ENCODE results near the gene CDH23. TPM values are rescaled to one million over a fixed set of nuclear protein-coding genes. Genes with fewer than 3 reads are reported as not detected.

Gene CDH23
- total RNA-seq, 4 donors from 2014 or later = 0.57 to 5.9 (median 1.0) TPM

- Histone ChIP-seq H3K27me3 (no peaks in the 10 kb centered on the region), H3K9me3 (no peaks in the 10 kb centered on the region), H3K4me1 (no peaks in the 10 kb centered on the region), H3K27ac (no peak overlapping the region), H3K36me3 (no peaks in the 10 kb centered on the region), H3K4me3 (no peak overlapping the region)
- WGBS, 2 donors = 19 to 31% methylated on average over 7 to 10 of the region's 10 CpGs
- no peak for DNase-seq
- TF ChIP-seq CTCF (IDR thresholded peaks at IDR 0.05) (peak; percentile 78 to 95 (median 88)), POLR2A (IDR thresholded peaks at IDR 0.05) (no peak)
- intact Hi-C loops (cut with DNase I) = loop anchor here (10.0 kb wide), 1 partner anchor 69 kb away; the partner anchor contains the start of gene SLC29A3
These were observed 12.6 kb upstream of the CDH23 start for GRCh38 chr10:71383972-71384687.

DNA sequence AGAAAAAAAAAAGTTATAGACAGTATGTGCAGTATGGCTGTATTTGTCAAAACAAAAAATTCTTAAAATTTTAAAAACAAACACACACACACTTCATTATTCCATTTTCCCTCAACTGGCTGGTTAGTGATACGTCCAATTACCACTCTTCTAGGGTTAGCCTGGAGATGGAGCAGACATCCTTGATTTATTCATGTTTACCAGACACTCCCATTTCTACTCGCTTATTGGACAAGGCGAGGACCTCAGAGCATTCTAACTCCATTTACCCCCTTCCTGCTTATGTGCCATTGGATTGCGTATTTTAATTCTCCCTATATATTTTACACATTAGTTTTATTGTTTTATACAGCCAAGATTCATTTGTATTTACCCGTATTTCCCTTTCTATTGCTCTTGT lies 8.5 kb upstream of the CDH23 start:
- no peak for TF ChIP-seq CTCF (IDR thresholded peaks at IDR 0.05)
- no peak for TF ChIP-seq POLR2A (IDR thresholded peaks at IDR 0.05)
- intact Hi-C loops (cut with DNase I) = loop anchor here (10.0 kb wide), 1 partner anchor 73 kb away; the partner anchor contains the start of gene SLC29A3
- Histone ChIP-seq H3K4me1 (no peaks in the 10 kb centered on the region), H3K9me3 (no peaks in the 10 kb centered on the region), H3K36me3 (no peaks in the 10 kb centered on the region), H3K27ac (no peak overlapping the region), H3K4me3 (no peak overlapping the region), H3K27me3 (peaks cover 0 to 25% (median 0%) of the 10 kb centered on the region in 4 donors)
- WGBS, 2 donors = 83 to 90% methylated on average over 5 of the region's 5 CpGs
- DNase-seq = no peak

GRCh38 chr10:71388583-71389310 lies 8.0 kb upstream of the CDH23 start:
- no peak for DNase-seq
- Histone ChIP-seq H3K9me3 (no peaks in the 10 kb centered on the region), H3K27me3 (peaks cover 0 to 25% (median 0%) of the 10 kb centered on the region in 4 donors), H3K27ac (no peak overlapping the region), H3K4me3 (no peak overlapping the region), H3K36me3 (no peaks in the 10 kb centered on the region), H3K4me1 (no peaks in the 10 kb centered on the region)
- WGBS, 2 donors = 72 to 85% methylated on average over 7 to 8 of the region's 8 CpGs
- intact Hi-C loops (cut with DNase I) = loop anchor here (10.0 kb wide), 1 partner anchor 74 kb away; the partner anchor contains the start of gene SLC29A3
- TF ChIP-seq POLR2A (IDR thresholded peaks at IDR 0.05) (no peak), CTCF (IDR thresholded peaks at IDR 0.05) (no peak)

GRCh38 chr10:71389768-71390460 lies 6.8 kb upstream of the CDH23 start:
- Histone ChIP-seq H3K36me3 (no peaks in the 10 kb centered on the region), H3K27me3 (peaks cover 0 to 31% (median 0%) of the 10 kb centered on the region in 4 donors), H3K4me3 (no peak overlapping the region), H3K27ac (no peak overlapping the region), H3K9me3 (no peaks in the 10 kb centered on the region), H3K4me1 (no peaks in the 10 kb centered on the region)
- WGBS, 2 donors = 80 to 82% methylated on average over 8 to 10 of the region's 14 CpGs
- no peak for DNase-seq
- TF ChIP-seq POLR2A (IDR thresholded peaks at IDR 0.05) (no peak), CTCF (IDR thresholded peaks at IDR 0.05) (no peak)
- intact Hi-C loops (cut with DNase I) = loop anchor here (10.0 kb wide), 2 partner anchors 75 to 425 kb away; partner anchors contain the start of gene SLC29A3
